Activated effector memory CD4-positive, alpha-beta T cell treated with Interleukin-2 at 50 U/mL for 16 hours (primary cell): ENCODE data around the gene PCGF3.
"Not testable (repeated sequence)": the region's sequence is repeated elsewhere in the genome, so short reads cannot be mapped to it uniquely, and the experiment has no call there.

Experiments
- DNase-seq: peaks from one replicate; pipeline ENCODE4 v3.0.0-alpha.2; 2020

Gene PCGF3

DNA sequence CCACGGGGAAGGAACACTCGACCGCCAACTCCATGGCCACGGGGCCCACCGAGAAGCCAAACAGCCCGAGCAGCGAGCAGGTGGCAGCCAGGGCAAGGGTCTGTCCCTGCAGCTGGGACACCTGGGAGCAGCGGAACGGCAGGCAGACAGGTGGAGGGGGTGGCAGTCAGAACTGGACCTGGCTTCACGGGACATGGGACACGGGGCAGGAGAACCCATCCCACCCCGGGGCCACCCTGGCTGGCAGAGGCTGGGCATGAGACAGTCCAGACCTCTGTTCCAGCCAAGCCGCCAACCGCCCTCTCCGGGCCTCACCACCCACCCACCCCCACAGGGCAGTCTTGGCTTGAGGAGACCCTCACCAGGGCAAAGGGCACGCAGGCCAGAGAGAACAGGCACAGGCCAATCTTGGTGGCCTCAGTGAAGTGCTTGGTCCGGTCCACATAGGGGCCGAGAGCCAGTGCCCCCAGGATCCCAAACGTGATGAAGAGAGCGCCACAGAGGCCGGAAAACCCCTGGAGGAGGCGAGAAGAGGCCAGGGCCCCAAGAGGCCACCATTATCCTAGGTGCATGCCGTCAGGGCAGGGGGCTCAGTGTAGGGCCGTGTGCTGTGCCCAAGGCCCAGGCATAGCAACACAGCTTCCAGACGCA lies 22.3 kb upstream of the PCGF3 start:
- DNase-seq: no peak

DNA sequence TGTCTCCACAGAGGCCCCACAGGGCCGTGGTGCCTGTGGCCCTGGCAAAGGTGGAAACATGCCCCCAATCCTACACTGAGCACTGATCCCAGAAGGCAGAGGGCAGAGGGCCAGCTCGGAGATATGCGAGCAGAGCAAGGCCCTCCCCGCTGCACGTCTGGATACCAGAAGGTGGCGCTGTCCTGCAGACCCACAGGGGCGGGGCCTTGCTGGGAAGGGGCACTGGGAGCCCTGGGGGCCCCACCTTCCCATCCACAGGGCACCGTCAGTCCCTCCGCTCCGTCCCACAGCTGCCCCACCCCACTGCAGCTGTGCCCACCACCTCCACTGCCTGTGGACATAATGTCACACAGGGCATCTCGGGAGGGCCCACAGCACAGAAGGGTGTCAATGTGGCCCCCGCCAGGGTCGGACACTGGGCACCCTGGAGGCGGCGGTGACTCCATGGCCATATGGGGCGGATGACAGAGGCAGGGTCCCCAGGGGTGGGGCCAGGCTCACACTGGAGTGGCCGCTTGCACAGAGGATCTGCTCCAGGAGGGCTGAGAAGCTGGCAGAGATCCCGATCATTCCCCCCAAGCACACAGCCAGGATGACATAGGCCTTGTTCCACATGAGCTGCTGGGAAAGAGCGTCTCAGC lies 21.5 kb upstream of the PCGF3 start:
- no peak for DNase-seq

DNA sequence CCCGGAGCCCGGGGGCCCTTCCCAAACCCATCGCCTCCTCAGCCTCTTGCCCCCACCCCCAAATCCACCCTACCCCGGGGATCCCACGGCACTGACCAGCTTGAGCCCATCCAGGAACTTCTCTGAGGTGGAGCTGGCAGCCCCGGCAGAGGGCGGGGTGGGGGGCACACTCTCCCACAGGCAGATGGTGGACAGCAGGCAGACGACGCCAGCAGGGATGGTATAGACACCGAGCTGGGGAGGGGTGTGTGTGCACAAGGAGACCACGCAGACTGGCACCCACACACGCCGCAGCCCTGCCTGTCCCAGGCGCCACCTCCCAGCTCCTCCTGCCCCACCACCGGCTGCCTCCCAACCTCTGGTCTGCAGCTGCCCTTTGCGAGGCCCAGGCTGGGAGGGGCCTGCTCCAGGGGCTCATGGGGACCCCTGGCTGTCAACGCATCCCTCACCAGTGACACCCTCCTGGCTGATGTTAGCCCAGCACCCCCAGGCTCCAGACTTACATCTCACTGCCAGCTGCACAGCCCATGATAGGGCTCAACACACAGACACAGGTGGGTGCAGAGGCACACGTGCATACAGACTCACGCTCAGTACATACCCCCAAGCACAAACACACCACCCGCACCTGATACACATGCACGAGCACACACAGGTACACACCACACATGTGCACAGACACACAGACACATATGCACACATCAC lies 20.9 kb upstream of the PCGF3 start:
- DNase-seq: no peak

DNA sequence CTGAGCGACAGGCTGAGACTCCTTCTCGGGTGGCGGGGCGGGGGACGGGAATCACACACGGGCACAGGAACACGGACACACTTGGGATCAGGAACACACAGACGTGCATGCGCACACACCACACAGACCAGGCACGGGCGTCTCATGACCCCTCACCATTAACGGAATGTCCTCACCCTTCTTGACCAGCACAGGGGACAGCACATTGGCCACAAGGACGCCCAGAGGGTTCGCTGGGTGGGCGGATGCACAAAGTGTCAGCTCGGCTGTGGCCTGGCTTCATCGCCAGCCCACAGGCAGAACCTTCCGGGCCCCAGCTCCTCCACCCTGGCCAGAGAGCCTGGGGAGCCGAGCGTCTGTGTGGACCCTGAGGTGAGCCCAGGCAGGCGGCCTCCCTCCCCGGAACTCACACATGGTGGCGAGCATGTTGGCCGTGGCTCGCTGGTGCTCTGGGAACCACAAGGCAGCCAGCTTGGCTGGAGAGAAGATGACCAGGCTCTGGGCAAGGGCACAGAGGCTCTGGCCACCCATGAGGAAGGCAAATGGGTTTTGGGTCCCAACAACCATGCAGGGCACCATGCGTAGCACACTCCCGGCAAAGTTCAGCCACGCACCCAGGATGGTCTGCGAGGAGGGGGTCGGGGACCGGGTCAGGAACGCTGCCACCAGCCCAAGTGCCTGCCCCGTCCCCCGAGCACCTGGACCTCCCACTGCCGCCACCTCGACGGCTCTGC lies 19.8 kb upstream of the PCGF3 start:
- no peak for DNase-seq

DNA sequence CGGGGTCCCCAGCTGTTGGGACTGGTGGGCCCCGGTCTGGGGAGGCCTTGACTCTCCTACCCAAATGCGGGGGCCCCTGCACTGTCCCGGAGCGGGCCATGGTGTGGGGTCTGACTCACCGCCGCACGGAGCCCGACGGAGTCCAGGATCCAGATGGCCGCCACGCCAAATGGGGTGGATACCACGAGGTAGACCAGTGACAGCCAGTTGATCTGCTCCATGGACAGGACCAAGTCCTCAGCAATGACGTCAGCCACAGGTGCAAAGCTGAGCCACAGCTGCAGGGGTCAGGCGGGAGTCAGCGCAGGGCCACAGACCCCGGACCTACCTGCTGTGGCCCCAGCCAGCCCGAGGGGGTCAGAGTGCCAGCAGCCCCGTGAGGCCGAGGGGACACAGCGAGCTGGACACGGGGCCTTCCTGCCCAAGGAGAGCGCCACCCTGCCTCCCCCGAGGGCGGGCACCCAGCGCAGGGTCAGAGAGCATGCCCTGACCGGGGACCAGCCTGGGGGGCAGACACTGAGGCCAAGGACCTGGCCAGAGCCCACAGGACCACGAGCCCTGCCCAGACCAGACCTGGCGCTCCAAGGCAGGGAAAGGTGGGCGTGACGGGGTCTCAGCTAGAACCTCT lies 19.1 kb upstream of the PCGF3 start:
- DNase-seq: no peak

DNA sequence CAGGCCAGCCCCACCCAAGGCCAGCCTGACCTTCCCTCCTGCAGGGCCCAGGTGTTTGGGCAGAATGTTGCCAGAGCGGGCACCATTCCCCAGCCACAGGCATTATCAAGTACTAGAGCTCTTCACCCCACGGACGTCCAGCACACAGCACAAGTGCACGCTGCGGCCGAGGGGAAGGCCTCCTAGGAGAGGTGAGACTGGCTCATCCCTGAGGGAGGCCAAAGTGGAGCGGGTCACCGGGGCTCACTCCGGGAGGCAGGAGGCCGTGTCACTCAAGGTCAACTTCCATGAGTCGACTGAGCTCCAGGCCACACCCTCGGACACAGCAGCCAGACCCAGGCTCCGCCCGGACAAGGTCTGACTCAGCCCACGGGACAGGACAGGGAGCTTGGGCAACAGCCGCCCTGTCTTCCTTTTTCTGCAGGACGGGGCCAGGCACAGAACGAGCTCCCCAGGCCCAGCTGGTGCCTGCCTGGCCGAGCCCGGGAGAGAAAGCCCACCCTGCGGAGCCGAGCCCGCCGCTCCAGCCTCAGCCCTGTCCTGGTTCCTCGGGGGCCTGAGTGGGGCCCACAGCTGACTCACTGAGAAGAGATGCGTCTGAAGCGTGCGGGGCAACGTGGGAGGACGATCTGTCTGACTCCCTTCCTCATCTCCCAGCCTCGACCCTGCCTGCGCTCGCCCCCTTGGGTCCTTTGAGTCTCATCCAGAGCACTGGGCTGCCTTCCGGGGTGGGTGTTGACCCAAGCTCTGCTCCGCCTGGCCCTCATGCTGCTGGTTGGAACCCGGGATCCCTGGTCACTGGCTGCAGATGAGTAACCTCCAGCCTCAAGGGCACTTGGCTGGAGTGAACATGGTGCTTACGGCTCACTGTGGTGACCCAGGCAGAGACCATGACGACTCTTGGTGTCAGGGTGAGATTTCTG lies 18.3 kb upstream of the PCGF3 start:
- DNase-seq: no peak

DNA sequence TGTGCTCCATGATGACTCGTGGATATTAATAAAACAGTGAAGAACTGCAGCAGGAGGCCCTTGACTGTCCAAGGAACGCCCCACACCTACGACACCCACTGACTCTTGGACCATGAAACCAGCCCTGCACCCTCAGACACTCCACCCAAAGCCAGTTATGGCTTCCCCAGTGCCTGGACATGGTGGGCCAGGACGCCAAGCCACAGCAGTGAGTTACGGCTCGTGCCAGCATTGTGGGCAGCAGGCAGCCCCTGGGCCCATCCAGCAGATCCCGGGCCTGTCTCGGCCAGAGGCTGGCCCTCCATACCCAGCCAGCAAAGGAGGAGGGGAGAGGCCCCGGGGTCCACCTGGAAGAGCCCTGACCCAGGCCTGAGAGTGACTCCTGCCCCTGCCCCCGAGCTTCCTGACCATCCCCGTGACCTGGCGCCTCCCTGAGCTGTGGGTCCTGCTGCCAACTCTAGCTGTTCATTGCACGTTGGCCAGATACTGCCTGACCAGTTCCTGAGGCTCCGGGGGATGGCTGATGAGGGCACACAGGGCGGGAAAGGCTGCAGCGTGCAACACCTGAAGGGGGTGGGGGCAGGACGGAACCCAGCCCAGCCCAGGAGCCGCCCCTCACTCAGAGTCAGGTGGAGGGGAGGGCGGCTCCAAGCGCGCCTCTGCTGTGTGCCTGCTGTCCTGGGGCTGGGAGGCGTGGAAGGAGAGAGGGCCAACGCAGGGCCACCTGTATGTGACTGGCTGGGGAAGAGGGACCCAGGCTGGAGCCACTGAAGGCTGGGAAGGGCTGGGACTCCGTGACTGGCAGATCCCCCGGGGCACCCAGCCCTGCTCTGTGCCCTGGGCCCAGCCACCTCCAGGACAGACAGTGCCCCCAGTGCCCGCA lies 17.4 kb upstream of the PCGF3 start:
- no peak for DNase-seq

DNA sequence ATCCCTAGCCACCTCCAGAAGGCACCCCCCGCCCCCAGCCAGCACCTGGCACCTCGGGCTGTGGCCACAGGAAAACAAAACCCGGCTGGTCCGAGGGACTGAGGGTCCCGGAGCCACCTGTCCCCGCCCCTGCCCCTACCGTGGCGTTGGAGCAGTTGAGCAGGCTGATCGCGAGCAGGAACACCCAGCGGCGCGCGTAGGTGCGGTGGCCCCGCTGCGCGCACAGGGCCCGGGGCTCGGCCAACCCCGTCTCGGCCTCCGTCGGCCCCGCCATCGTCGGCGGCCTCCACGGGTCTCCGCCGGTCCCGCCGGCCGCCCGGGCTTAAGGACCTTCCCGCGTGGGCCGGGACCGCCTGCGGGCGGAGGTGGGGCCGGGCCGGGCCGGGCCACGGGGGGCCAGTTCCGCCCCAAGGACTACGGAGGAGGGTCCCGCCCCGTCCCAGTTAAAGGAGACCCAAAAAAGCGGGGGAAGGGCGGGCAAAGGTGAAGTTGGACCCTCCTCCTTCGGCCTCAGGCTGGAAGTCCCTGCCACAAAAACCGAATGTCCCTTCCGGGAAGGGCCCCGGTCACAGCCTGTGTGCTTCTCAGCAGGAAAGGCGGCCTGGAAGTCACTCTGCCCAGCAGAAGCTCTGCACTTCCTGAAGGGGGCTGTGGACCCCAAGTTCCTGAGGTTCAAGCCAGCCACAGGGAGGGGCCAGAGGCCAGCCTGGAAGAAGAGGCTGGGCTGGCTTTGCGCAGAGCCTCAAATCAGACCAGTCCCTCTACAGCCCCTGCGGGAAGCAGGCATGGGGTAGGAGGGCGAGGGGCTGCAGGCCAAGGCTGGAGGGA lies 16.6 kb upstream of the PCGF3 start, which contains the start of gene SLC49A3:
Gene SLC49A3 (minus strand): TSS at position 298 of the 828 bp plus-strand sequence. CDS start 24 bp downstream, at position 274.
- no peak for DNase-seq

DNA sequence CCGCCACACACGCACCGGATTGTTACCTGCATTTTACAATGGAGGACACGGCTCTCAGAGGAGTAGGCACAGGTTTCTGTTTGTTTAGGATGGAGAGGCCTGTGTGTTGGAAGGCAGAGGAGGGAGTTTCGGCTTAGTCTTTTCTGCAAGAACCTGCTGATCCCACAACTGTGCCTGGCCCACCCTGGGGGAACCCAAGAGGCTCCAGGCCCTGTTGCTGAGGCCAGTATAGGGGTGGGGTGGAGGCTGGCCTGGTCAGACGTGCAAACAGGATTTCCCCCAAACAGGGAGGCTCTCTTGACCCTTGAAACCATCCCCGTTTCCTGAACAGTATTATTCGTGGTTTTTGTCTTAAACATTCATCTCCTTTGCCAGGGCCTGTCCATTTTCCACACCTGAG lies 15.9 kb upstream of the PCGF3 start:
- no peak for DNase-seq

DNA sequence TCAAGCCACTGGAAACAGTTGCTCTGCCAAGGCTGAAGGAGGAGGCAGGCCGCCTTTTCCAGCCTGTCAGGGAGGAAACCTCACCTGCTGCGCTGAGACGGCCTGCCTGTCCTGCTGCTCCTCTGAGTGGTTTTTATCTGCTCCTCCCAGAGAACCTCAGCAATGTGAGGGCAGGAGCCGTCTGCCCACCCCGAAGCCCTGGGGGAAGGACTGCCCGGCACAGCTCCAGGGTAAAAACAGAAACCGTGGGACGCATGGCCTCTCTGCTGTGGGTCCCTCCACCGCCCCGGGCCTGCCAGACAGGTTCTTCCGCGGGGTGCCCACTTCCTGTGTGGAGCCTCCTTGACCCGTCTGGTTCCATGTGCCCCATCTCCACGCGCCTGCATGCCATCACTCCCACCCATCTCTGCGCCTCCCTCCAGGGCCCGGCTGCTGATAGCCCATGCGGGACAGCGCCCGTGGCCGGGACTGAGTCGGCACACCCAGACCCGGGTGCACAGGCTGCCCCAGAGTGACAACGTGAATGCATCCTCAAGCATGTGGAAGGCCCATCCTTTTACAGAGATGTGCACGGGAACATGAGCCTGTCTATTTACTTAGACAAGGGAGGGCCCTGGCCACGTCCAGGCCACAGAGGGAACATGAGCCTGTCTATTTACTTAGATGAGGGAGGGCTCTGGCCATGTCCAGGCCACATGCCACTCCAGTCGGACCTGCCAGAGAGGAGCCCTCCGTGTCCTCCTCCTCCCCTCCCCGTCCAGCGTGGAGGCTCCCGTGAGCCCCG lies 12.7 kb upstream of the PCGF3 start:
- no peak for DNase-seq

DNA sequence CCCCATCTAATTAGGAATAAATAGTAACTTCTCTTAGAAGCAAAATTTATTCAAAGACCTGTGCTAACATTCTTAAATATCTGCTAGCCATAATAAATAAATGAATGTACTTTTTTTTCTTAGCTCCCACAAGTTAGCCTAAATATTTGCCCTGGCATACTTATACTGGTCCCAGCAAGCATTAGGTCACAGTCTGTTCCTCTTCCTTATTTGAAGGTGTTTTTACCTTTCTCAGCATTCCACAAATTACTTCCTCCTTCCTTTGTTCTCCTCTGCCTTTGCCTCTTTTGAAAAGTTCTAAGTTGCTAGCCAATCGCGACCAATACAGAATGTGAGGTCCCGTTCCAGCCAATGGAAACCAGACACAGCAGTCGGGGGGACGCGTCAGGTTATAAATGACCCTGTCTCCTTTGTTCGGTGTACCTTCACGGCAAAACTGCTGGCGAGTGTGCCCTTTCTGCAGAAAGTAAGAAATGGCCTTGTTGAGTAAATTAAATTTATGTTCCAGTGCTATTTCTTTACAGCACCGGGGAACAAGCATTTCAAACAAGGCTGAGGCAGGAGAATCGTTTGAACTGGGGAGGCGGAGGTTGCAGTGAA lies 11.2 kb upstream of the PCGF3 start:
- DNase-seq: not testable (repeated sequence)

DNA sequence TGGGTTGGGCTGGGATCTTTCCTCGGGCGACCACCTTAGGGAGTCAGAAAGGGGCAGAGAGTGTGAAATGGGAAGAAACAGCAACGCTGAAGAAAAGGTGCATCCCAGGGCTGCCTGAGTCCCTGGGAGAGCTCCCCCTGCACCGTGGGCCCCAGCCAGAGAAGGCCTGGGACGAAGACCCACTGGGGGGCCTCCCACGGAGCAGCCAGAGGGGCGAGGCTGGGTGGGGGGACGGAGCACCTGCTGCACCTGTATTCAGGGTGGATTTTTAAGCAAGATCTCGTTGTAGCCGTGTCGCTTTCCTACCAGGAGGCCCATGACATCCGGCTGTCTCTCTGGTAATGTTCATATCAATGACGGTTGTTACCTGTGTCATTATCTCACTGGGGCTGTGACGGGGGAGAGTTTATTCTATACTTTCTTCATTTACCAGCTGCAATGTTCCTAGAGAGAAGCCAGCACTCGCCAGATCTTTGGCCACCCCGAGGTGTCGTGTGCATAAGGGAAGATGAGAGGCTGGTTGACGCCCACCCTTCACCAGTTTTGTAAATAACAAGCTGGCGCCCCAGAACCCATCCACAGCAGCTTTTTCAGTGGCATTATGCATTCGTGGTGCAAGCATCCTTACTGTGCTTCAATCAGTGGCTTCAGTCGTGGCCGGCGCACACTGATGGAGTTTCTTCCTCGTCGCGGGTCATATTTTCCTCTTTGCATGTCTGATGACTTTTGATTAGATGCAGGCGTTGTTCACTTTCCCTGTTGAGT lies 5.6 kb upstream of the PCGF3 start:
- no peak for DNase-seq

DNA sequence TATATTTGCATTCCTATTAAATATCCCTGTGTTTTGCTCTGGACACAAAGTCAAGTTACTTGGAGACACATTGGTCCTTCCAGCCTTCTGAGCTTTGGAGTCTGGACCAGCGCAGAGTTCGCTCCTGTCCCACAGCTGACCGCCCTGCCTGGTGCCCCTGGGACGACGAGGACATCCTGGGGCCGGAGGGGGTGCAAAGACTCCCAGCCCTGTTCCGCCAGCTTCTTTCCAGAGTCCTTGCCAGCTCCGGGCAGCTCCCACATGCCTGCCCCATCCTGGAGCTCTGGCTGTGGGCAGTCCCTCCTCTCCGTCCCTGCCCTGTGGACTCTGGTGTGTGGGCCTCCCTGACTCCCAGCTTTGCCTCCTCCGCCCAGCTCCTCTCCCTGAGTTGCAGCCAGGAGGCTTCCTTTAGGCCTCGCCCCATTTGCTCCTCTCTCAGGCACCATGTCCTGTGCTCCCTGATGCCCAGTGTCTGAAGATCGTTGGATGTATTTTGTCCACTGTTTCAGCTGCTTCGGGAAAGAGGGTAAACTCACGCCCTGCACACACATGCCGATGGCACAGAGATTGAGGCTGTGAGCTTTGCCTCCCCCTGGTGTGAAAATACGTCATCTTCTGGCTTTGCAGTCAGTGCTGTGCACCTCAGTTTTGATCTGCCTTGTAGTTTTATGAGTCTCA lies 4.9 kb upstream of the PCGF3 start:
- DNase-seq: no peak

DNA sequence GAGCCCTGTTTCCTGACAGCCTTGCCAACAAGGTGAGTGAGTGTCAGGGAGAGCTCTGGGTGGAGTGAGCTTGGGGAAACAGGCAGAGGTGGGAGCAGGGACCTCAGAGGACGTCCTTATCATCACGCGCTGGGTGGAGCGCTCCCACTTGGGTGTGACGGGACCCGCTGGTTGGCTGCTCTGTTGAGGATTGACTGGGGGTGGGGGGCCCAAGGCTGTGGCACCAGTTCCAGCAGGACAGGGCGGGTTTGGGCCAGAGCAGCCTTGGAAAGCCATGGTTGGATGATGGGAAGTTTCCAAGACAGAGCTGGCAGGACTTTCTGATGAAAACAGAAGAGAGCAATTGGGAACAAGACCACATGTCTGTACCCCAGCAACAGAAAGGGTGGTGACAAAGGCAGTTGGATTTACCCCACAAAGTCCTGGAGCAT lies 3.0 kb upstream of the PCGF3 start:
- DNase-seq: no peak

DNA sequence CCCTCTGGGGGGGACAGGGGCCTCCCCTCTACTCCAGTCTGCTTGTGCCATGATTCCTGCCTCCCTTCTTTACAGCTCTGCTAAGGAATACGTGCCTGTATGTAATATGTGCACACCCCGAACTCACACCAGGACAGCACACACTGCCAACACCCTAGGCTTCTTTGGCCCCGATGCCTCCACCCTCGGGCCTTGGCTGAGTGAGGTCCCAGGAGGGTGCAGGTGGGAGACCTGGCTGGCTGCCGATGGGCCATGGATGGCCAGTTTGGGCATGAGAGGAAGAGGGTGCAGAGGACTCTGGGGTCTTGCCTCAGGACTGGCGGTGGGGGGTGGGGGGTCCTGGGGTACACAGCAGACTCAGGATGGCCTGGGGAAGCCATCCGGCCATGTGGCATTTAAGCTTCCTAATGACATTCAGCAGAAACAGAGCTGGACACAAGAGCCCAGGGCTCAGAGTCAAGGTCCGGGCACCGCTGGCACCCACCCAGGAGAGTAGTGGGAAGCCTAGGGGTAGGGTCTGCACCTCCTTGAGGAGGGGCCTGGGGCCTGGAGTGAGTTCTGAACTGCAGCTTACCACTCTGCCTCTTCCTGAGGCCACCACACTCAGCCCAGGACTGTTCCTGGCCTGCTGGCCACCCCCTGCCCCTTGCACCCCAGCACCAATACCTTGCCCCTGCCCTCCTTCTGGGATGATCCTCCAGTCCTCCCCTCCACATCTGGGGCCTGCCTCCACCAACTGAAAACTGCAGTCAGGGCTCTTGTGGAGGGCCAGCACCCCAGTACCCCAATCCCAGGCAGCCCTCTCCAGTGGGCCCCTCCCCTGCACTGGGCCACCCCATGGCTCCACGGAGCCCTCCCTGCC lies 2.1 kb upstream of the PCGF3 start:
- no peak for DNase-seq
